OCI-LY1 (cell line): ENCODE results near the gene LMTK3.

Experiments
- CTCF ChIP-seq: fragments of 200-600 bp; sonication (generic), shearing (Covaris generic); IDR thresholded peaks from 2 replicates; pipeline ENCODE4 v1.5.1; 2017; ENCODE audit warnings: mild to moderate bottlenecking, antibody characterized with exemption, low read length, moderate library complexity, mixed read lengths
- EZH2 ChIP-seq: fragments of 200-600 bp; sonication (generic), shearing (Covaris generic); IDR thresholded peaks from 2 replicates; pipeline ENCODE4 v1.8.0; 2017; ENCODE audit warnings: borderline replicate concordance, mixed run types, mild to moderate bottlenecking, antibody characterized with exemption, low read length, moderate library complexity, mixed read lengths

GRCh38 chr19:48497728-48498594, 13.7 kb downstream of the LMTK3 start:
- TF ChIP-seq CTCF (no peak), EZH2 (no peak)
